K562 treated with DMSO at 1 percent for 12 hours (cell line): ENCODE results near the gene PNPLA2. TPM values are rescaled to one million over a fixed set of nuclear protein-coding genes. Genes with fewer than 3 reads are reported as not detected.

ENCODE experiments used
- total RNA-seq: library from RNA; unstranded; fragments of 300-600 nt; gene quantifications from 2 replicates; pipeline ENCODE4 v1.2.3, GENCODE V29; 2022; ENCODE audit not compliant: insufficient read depth

The PNPLA2 gene, protein sequence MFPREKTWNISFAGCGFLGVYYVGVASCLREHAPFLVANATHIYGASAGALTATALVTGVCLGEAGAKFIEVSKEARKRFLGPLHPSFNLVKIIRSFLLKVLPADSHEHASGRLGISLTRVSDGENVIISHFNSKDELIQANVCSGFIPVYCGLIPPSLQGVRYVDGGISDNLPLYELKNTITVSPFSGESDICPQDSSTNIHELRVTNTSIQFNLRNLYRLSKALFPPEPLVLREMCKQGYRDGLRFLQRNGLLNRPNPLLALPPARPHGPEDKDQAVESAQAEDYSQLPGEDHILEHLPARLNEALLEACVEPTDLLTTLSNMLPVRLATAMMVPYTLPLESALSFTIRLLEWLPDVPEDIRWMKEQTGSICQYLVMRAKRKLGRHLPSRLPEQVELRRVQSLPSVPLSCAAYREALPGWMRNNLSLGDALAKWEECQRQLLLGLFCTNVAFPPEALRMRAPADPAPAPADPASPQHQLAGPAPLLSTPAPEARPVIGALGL
- 139 and 145 TPM in 2 replicates for total RNA-seq

DNA sequence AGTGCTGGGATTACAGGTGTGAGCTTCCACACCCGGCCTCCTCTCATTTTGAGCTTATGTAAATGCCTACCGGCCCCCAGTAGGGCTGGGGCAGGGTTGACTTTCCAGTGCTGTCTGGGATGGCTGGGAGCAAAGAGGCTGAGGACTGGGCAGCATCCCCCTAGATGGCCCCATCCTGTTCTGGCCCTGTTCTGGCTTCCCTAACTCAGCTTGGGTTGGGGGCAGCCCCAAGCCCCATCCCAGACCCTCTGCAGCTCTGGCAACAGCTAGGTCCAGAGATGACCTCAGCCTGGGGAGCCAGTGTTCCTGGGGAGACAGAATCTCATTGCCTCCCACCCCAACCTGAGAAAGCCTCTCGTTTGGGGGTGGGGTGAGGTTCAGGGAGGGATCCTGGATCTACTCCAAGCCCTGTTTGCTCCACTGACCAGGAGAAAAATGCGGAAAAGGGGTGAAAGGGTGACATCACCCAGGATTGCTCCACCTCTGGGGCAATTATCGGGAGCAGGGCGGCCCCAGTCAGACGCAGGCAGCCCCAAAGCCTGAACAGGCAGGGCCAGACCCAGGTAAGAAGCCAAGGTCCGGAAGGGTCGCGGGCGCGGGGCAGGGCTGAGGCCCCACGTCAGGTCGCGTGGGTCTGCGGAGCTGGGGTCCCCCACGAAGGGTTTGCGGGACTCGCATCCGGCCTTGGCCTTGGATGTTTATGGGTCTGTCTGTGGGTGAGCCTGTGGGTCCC, at the start of gene PNPLA2:
Gene PNPLA2 (plus strand): TSS at position 519 of the 733 bp plus-strand sequence. CDS start 805 bp downstream, outside the sequence.

DNA sequence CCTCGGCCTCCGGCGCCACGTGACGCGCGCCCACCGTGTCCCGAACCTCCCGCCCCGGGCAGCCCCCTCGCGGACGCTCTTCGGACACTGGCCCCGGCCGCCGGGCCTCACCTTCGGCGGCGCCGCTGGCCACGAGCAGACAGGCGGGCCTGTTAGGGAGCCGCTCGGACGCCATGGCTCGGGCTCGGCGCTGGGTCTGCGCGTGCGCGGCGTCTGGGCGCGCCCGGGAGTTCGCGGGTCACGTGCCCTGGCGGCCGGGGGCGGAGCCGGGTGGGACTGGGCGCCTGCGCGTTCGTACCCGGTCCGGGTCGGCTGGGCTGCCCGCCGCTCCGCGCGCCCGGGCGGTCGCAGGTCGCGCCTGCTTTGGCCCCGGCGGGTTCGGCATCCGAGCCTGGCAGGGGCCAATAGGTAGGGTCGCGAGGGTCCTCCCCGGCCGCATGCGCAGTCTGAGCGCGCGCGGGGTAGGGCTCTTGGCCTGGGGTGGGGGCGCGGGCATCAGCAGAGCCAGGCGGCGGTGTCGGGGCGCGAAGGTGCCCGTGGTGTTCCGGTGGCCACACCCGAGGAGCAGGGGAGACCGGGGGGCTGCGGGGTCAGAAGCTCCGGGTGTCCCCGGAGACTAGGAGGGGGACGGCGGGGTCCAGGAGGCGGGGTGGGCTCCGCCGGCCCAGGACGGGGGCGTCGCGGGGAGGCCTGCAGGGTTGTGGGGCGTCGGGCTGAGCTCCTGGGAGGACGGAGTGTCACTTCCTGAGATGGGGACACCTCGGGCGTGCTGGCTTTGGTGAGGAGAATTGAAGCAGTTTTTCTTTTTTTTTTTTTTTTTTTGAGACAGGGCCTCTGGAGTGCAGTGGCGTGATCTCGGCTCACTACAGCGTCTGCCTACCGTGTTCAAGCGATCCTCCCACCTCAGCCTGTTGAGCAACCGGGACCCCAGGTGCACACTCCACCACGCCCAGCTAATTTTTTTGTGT, 41.1 kb upstream of the PNPLA2 start, which contains the start of gene GATD1:
Gene GATD1 (minus strand): TSS at position 200 of the 968 bp plus-strand sequence. CDS start 25 bp downstream, at position 175.

GRCh38 chr11:789943-790342, 28.8 kb upstream of the PNPLA2 start, which contains the start of gene CEND1:
TSS of gene CEND1 (minus strand) at chr11:790090. CDS start at chr11:788576, 1,514 bp downstream.

DNA sequence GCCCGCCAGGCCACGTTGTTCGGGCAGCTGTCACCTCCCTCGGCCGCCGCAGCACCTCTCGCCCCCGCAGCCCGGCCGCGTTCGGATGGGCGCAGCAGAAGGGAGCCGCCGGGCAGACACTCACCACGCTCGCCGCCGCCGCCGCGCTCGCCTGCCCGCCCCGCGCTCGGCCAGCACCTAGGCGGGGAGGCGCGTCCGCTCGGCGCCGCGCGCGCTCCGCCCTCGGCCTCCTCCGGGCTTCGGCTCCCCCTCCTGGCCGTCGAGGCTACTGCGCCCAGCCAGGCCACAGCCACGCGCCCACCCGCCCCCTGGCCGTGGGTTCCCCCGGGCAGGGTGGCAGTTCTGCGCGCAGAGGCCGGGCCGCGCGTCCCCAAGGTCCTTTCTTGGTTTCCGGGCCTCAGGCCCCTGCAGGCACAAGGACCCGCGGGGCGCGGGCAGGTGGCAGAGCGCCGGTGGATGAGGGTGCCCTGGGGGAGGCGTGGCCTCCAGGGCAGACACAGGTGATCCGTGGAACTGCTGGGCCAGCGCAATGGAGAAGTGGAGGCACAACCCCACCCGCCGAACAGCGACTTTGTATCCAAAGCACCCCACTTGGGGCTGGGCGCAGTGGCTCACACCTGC, 20.5 kb upstream of the PNPLA2 start, which contains the start of gene SLC25A22:
Gene SLC25A22 (minus strand): TSS at position 189 of the 621 bp plus-strand sequence. CDS start 3,275 bp downstream, outside the sequence.

GRCh38 chr11:809287-810039, 9.3 kb upstream of the PNPLA2 start, which contains the start of gene RPLP2:
TSS of gene RPLP2 (plus strand) at chr11:809967. CDS start at chr11:810235, 268 bp downstream.

GRCh38 chr11:827897-828192, 9.1 kb downstream of the PNPLA2 start, which contains the start of gene CRACR2B:
TSS of gene CRACR2B (plus strand) at chr11:827919. CDS start at chr11:828608, 689 bp downstream.

GRCh38 chr11:832529-833113, 13.9 kb downstream of the PNPLA2 start, which contains the start of gene CD151:
TSS of gene CD151 (plus strand) at chr11:832952. CDS start at chr11:836070, 3,118 bp downstream.

DNA sequence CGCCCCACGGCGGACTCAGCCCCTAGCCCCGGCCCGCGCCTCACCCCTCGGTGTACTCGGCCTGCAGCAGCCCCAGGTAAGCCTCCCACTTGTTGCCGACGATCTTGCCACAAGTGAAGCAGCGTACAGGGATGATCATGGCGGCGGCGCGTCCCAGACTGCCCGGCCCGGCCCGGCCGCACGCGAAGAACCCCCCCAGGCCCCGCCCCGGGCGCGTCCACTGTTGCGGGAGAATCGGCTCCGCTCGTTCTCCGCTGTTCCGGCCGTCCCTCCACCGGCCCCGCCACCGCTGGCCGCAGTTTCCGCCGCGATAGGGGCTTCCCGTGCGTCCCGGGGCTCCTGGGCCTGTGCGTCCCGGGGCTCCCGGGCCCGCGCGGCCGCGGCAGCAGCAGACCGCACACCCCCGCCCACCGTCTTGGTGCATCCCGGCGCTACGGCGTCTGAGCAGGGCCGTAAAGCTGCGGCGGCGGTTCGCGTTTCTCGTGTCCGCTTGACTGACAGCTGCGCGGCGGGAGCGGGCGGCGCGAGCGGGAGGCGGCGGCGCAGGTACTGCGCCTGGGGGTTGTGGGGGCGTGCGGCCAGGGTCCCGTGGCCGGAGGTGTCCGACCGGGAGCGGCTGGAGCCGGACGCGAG, 23.8 kb downstream of the PNPLA2 start, which contains the start of the genes POLR2L and TSPAN4:
Gene POLR2L (minus strand): TSS at position 160 of the 633 bp plus-strand sequence. CDS start 21 bp downstream, at position 139.
Gene TSPAN4 (plus strand): TSS at position 483 of the 633 bp plus-strand sequence. CDS start 7,453 bp downstream, outside the sequence.

Other genes with a start within 250 kb of the PNPLA2 start
- gene PHRF1, start 242.4 kb upstream of the PNPLA2 start, total RNA-seq, result 9.8 and 21.1 TPM in 2 replicates
- gene IRF7, start 203.0 kb upstream of the PNPLA2 start, total RNA-seq, result 41.5 and 44.6 TPM in 2 replicates
- gene CDHR5, start 194.0 kb upstream of the PNPLA2 start, total RNA-seq, result not detected in 2 replicates
- not detected in 2 replicates for gene SCT, start 191.7 kb upstream of the PNPLA2 start, total RNA-seq
- 0.88 and 1.6 TPM in 2 replicates for gene DRD4, start 181.6 kb upstream of the PNPLA2 start, total RNA-seq
- 51.5 and 67.2 TPM in 2 replicates for gene DEAF1, start 123.7 kb upstream of the PNPLA2 start, total RNA-seq
- 19.1 and 32.6 TPM in 2 replicates for gene TMEM80, start 123.1 kb upstream of the PNPLA2 start, total RNA-seq
- 5.2 and 7.1 TPM in 2 replicates for gene EPS8L2, start 112.7 kb upstream of the PNPLA2 start, total RNA-seq
- gene TALDO1, start 71.5 kb upstream of the PNPLA2 start, total RNA-seq, result 543 and 606 TPM in 2 replicates
- gene GATD1, start 41.4 kb upstream of the PNPLA2 start, total RNA-seq, result 27.5 and 66.9 TPM in 2 replicates
- gene CEND1, start 28.8 kb upstream of the PNPLA2 start, total RNA-seq, result 0.69 TPM in 1 of 2 replicates, not detected in the other
- gene SLC25A22, start 20.6 kb upstream of the PNPLA2 start, total RNA-seq, result 21.6 and 29.4 TPM in 2 replicates
- gene PIDD1, start 13.7 kb upstream of the PNPLA2 start, total RNA-seq, result 22.8 and 31.5 TPM in 2 replicates
- gene RPLP2, start 8.9 kb upstream of the PNPLA2 start, total RNA-seq, result 1,821 and 2,673 TPM in 2 replicates
- gene CRACR2B, start 9.0 kb downstream of the PNPLA2 start, total RNA-seq, result 17.9 and 22.6 TPM in 2 replicates
- 123 and 132 TPM in 2 replicates for gene CD151, start 14.0 kb downstream of the PNPLA2 start, total RNA-seq
- gene POLR2L, start 23.6 kb downstream of the PNPLA2 start, total RNA-seq, result 48.6 and 66.2 TPM in 2 replicates
- 12.7 and 17.3 TPM in 2 replicates for gene TSPAN4, start 23.9 kb downstream of the PNPLA2 start, total RNA-seq
- 58.8 and 61.8 TPM in 2 replicates for gene CHID1, start 91.9 kb downstream of the PNPLA2 start, total RNA-seq
- 28.6 and 50.2 TPM in 2 replicates for gene AP2A2, start 107.0 kb downstream of the PNPLA2 start, total RNA-seq
- not detected in 2 replicates for gene MUC6, start 217.8 kb downstream of the PNPLA2 start, total RNA-seq